ENCODE measurements around the gene NRG4. TPM values are rescaled to one million over a fixed set of nuclear protein-coding genes. Genes with fewer than 3 reads are reported as not detected.

The NRG4 gene
- total RNA-seq, 1 experiment from 2014 or later, result not detected

DNA sequence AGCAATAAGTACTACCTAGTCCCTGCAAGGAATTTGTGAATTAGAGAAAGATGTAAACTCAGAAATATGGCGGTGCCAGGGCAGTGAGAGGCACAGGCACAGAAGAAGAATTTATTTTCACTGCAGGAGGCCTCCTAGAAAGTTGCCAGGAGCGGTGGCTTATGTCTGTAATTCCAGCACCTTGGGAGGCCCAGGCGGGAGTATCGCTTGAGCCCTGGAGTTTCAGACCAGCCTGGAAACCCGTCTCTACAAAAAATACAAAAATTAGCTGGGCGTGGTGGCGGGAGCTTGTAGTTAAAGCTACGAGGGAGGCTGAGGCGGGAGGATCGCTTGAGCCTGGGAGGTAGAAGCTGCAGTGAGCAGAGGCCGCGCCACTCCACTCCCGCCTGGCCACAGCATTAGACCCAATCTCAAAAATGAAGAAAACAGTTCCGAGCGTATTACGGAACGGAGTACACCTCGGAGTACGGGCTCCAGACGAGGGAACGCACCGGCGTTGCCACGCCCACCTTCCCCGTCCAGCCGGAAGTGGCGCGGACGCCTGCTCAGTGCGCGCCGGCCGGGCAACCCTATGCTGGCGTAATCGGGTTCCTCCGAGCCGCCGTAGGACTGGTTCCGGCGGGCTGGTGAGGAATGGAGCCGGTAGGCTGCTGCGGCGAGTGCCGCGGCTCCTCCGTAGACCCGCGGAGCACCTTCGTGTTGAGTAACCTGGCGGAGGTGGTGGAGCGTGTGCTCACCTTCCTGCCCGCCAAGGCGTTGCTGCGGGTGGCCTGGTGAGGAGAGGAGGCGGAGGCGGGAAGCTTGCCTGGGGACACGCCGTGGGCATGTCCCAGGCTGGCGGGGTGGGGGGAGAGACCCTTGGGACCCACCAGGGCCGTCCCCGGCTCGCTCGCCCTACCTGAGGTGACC lies 108.6 kb downstream of the NRG4 start, which contains the start of gene FBXO22:
FBXO22 (plus strand) TSS at position 548 of the 909 bp plus-strand sequence; CDS start at position 634, 86 bp downstream.
- peak within 1 kb of the TSS; percentile 57 for H4K5ac ChIP-seq (ENCODE audit: insufficient read length, low read depth, low read length)
- H3K79me1 ChIP-seq (ENCODE audit: insufficient read depth, low read depth, low read length, poor library complexity, severe bottlenecking), result peaks cover 5% of the 10 kb centered on the region
- H4K91ac ChIP-seq (ENCODE audit: insufficient read length, low read depth, low read length), result peak within 1 kb of the TSS; percentile 60
- peak within 1 kb of the TSS; percentile 55 for H2BK5ac ChIP-seq (ENCODE audit: insufficient read length, low read length)
- Mint-ChIP-seq H3K9me3 (no peaks in the 10 kb centered on the region), H3K27ac (peak within 1 kb of the TSS; percentile 99 to 100 (median 99)), H3K36me3 (ENCODE audit: insufficient read depth in 1 of 3, low read depth in 3 of 3) (peaks cover 17 to 31% (median 23%) of the 10 kb centered on the region in 3 experiments), H3K4me3 (peak within 1 kb of the TSS; percentile 96 to 97), H3K4me1 (peaks cover 34 to 36% of the 10 kb centered on the region in 2 experiments), H3K27me3 (ENCODE audit: low read depth) (no peaks in the 10 kb centered on the region; the same call in 1 of the 2 replicates)
- peak within 1 kb of the TSS; percentile 83 for H3K27ac ChIP-seq (ENCODE audit: insufficient read length, low read depth, low read length)
- peaks cover 12% of the 10 kb centered on the region; the same call in 1 of the 2 replicates for H3K79me2 ChIP-seq (ENCODE audit: insufficient read depth, low read length)
- no peak within 1 kb of the TSS for H3T11ph ChIP-seq (ENCODE audit: low read length)
- H2BK20ac ChIP-seq (ENCODE audit: low read depth, low read length, poor library complexity, severe bottlenecking), result no peak within 1 kb of the TSS
- H4K8ac ChIP-seq (replicated peaks; ENCODE audit: insufficient read length, low read depth, low read length), result peak within 1 kb of the TSS; percentile 11
- no peak within 1 kb of the TSS for H2AK5ac ChIP-seq (ENCODE audit: insufficient read length, low read length)
- no peaks in the 10 kb centered on the region for H4K20me1 ChIP-seq (ENCODE audit: control insufficient read depth, insufficient read depth, insufficient read length)
- H3K9me3 ChIP-seq (ENCODE audit: control insufficient read depth, low read depth, low read length), result no peaks in the 10 kb centered on the region
- DNase-seq, result peak; percentile 93
- no peak within 1 kb of the TSS for H3K23ac ChIP-seq (ENCODE audit: insufficient read length, low read depth, low read length)
- H3K4me1 ChIP-seq (ENCODE audit: insufficient read depth, low read length), result peaks cover 2% of the 10 kb centered on the region
- no peak within 1 kb of the TSS for H3K56ac ChIP-seq (ENCODE audit: insufficient read length, low read depth, low read length)
- H3K27me3 ChIP-seq (ENCODE audit: insufficient read depth, low read length), result no peaks in the 10 kb centered on the region
- no peak within 1 kb of the TSS for H3K4ac ChIP-seq (ENCODE audit: low read depth, low read length)
- no peak within 1 kb of the TSS for H2BK120ac ChIP-seq (ENCODE audit: low read depth, low read length, poor library complexity, severe bottlenecking)
- WGBS (ENCODE audit: extremely low coverage, insufficient read length, low lambda C conversion rate), result no CpG with 5 or more reads among the region's 63 CpGs
- H3K9ac ChIP-seq (ENCODE audit: extremely low read depth, insufficient read length, low read length), result peak within 1 kb of the TSS; percentile 94
- peak within 1 kb of the TSS; percentile 96 for H3K18ac ChIP-seq (ENCODE audit: insufficient read length, low read depth, low read length)
- H3K23me2 ChIP-seq (ENCODE audit: insufficient read length, low read depth, low read length, poor library complexity, severe bottlenecking), result peaks cover 3% of the 10 kb centered on the region
- H2AFZ ChIP-seq (ENCODE audit: low read length), result no peak within 1 kb of the TSS
- peak within 1 kb of the TSS; percentile 97 for H2BK12ac ChIP-seq (ENCODE audit: insufficient read length, low read depth, low read length)
- peak within 1 kb of the TSS; percentile 97 for H3K14ac ChIP-seq (ENCODE audit: insufficient read depth, low read length)
- peak within 1 kb of the TSS; percentile 86 for H3K4me2 ChIP-seq (ENCODE audit: insufficient read depth, insufficient read length, low read length)
- no peak within 1 kb of the TSS for H2BK15ac ChIP-seq (ENCODE audit: low read depth, low read length)
- TF ChIP-seq, protein P1, sequence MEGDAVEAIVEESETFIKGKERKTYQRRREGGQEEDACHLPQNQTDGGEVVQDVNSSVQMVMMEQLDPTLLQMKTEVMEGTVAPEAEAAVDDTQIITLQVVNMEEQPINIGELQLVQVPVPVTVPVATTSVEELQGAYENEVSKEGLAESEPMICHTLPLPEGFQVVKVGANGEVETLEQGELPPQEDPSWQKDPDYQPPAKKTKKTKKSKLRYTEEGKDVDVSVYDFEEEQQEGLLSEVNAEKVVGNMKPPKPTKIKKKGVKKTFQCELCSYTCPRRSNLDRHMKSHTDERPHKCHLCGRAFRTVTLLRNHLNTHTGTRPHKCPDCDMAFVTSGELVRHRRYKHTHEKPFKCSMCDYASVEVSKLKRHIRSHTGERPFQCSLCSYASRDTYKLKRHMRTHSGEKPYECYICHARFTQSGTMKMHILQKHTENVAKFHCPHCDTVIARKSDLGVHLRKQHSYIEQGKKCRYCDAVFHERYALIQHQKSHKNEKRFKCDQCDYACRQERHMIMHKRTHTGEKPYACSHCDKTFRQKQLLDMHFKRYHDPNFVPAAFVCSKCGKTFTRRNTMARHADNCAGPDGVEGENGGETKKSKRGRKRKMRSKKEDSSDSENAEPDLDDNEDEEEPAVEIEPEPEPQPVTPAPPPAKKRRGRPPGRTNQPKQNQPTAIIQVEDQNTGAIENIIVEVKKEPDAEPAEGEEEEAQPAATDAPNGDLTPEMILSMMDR (conservative IDR thresholded peaks at IDR 0.05), result no peak

Data from H9 (cell line).